OCI-LY3 (cell line): Measurements from ENCODE around the gene PIGM.

ENCODE experiments used
- CTCF ChIP-seq: fragments of 200-600, 300-600 bp; sonication (generic); IDR thresholded peaks from 2 replicates; pipeline ENCODE4 v1.5.1; 2014; ENCODE audit warnings: antibody characterized with exemption, low read length, low read depth
- EZH2phosphoT487 ChIP-seq: fragments of 200-600 bp; shearing (Covaris generic); IDR thresholded peaks from 2 replicates; pipeline ENCODE4 v1.6.1; 2018; ENCODE audit warnings: antibody characterized with exemption, mixed run types, low read depth

GRCh38 chr1:160063176-160063575 lies 31.4 kb upstream of the PIGM start:
- TF ChIP-seq CTCF (no peak), EZH2phosphoT487 (no peak)
